GM19397 (cell line): ENCODE measurements around the gene HSD17B2.
"Not testable (repeated sequence)": the region's sequence is repeated elsewhere in the genome, so short reads cannot be mapped to it uniquely, and the experiment has no call there.

Experiments
- ATAC-seq: cut with Tn5 transposase; IDR thresholded peaks from one replicate; pipeline ENCODE4 v1.9.1; 2021; ENCODE audit warnings: mild to moderate bottlenecking, moderate library complexity; ENCODE audit not compliant: unreplicated experiment

Gene HSD17B2

DNA sequence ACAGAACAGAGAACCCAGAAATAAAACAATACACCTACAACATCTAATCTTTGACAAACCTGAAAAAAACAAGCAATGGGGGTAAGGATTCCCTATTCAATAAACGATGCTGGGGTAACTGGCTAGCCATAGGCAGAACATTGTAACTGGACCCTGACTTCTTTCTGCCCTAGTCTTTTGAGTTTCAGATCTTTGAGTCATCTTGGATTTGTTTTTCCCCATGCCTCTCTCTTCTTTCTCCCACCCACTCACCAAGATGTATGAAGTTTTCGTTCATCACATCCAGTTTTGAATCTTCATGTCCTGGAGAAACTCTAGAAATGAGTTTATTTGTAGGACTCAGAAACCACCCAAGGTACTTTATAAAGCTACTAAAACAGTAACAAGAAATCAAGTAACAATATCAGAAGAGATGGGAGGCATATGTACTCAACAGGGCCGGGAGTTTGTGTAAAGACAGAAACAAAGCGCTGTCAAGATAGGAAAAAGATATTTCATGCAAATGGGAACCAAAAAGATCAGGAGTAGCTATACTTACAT is 39.0 kb downstream of the HSD17B2 start:
- ATAC-seq: no peak

DNA sequence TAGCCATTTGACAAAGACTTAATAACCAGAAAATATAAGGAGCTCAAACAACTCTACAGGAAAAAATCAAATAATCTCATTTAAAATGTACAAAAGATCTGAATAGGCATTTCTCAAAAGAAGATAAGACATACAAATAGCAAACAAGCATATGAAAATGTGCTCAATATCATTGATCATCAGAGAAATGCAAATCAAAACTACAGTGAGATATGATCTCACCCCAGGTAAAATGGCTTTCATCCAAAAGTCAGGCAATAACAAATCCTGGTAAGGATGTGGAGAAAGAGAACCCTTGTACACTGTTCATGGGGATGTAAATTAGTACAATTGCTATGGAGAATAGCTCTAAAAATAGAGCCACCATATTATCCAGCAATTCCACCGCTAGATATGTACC is 43.1 kb downstream of the HSD17B2 start:
- no peak for ATAC-seq

DNA sequence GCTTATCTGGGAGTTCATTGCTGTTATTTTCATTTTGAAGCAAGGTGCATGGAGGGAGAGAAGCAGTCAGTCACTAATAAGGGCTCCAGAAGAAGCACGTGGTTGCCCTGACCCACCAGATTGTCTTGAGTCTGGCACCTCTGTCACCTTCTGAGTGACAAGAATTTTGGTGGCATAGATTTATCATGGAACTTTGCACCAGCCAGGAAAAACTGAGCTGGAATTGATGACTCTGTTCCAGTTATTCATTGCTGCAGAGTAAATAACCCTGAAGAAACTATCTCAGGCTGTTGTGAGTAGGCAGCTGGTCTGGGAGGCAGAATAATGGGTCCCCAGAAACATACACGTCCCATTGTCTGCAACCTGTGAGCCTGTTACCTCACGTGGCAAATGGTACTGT is 44.8 kb downstream of the HSD17B2 start:
- no peak for ATAC-seq

DNA sequence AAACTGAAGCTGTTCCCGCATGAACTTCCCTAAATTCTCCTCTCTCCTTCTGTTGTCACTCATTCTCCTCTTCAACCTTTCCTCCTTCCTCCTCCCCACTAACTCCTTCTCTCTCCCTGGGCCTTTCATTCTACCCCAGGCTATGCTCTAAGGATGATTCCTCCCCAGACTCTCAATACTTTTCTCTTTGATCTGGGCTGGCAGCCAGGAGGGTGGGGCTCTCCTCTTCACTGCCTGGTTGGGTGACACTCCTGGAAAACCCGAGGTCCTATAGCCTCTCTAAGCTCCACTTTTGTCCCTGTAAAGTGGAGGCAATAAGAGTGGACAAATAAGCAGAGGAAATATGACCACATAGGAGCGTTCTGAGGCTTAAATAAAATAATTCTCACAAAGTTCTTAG is 46.2 kb downstream of the HSD17B2 start:
- ATAC-seq: no peak

DNA sequence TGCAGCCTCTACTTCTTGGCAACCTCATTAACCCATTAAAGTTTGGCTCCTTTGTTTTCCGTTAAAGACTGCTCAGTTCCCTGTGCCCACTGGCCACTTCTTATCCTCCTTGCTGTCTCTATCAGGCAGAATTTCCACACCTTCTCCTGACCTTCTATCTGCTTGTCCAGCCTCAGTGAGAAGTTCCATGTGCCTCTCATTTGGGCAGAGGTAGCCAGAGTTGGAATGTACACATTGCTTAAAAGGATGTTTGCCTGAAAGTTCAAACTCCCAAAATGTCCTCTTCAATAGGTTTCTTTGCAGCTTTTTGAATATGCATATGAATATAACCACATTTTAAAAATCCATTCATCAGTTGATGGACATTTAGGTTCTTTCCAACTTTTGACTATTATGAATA is 47.0 kb downstream of the HSD17B2 start:
- ATAC-seq: no peak

DNA sequence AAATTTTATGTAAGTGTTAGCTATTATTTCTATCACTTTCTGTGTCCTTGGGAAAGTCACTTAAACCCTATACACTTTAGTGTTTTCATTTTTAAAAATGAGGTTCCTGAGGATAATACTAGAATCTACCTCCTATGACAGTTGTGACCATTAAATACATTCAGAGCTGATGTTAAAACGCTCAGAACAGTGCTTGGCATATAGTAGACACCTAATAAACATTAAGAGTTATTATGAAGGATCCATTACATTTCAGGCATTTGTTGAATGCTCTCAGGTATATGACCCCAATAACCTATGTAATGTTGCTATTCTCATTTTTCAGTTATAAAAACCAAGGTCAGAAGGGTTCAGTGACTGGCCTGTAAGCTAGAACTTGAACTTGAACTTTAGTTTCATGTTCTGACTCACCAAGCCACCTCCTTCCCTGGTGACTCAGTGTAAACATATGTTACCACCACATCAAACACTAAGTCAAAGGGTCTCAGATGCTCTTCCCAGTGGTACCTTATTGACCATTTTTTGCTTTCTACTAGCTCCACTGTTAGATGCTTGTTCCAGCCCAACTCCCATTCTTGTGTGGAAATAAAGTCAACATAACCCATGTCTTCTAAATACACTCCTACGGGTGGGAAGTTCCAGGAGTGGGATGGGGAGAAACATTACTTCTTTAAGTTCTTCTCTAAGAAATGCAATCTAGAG is 47.6 kb downstream of the HSD17B2 start:
- ATAC-seq: no peak

DNA sequence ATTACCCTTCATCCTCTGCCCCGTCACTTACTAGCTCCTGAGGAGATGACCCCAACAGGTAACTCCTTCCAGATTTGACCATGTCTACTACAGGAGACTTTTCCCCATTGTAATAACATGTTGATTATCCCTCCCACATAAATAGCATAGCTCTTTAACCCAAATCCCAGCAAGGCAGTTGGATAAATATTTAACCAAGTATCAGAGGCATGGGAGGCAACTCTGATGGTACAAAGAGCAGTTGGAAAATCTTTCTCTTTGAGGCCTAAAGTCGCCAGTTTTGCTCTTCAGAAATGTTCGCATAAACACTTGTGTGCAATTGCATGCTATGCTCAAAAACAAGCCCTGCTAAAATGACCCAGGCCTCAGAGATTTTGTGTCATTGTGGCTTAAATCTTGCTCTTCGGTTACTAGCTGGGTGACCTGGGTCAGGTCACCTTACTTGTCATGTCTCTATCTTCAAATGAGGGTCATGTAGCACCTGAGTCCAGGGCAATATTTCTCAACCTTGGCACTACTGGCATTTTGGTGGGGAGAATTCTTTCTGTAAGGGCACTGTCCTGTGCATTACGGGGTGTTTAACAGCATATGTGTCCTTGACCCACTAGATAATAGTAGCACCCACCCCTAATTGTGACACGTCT is 48.8 kb downstream of the HSD17B2 start:
- no peak for ATAC-seq

DNA sequence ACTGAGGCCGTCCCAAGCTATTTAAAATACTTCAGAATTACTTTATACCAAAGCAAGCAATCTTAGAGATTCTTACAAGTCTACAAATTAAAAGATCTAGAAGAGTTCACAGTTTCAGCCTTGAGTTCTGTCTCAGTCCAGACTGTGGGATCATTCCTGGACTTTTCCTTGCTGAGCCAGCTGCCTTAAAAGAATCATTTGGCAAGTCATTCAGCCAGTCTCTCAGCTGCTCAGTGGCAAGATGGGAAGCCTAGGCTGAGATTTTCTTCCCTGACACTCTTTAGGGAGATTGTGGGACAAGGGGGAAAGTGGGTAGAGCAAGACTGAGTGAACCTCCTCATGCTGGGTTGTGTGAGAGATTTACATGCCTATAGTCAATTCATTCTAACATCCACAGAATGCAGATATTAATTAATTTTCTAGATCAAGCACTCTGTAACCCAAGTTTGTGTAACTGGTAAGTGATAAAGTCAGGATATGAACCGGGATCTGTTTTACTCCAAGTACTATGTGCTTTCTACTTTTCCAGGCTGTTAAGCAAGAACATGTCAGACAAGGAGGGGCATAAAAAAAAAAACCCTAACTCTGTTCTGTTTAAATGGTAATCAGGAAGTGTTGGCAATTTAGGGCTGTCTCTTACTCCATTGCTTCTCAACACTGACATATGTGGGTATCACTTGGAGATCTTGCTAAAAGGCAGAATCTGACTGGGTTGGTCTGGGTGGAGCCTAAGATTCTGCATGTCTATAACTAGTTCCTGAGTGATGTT is 50.1 kb downstream of the HSD17B2 start:
- no peak for ATAC-seq

DNA sequence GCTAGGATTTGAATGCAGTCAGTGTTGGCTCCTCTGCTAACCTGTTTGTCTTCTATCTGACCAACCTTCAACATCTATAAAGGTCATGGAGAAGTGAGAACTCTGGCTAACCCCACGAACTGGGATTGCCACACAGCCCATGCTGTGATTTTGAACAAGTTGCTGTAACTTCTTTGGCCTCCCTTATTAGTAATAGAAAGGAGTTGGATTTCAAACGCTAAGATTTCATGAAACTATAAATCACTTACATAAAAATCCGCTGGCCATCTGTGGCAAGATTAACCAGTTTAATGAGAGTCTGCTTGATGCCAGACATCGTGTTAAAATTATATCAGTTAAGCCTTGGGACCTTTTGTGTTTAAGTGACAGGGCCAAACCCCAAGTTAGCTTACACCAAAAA is 53.4 kb downstream of the HSD17B2 start:
- ATAC-seq: no peak

DNA sequence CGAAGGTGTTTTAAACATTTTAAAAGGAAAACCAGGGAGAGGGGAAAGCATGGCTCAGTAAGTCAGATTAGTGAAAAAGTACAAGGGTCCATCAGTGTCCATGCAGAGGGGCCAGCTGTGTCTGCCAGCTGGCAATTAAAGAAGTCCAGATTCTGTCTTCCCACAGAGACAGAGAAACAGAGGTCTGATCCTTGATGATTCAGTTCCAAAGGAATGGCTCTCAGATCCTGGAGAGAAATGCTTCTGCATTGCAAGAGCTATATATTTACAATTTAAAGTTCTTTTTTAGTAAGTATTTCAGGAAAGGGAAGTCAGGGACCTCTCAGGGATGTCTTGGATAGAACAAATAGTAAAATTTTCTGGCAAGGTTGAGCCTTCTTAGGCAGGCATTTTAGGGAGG is 56.2 kb downstream of the HSD17B2 start:
- no peak for ATAC-seq

DNA sequence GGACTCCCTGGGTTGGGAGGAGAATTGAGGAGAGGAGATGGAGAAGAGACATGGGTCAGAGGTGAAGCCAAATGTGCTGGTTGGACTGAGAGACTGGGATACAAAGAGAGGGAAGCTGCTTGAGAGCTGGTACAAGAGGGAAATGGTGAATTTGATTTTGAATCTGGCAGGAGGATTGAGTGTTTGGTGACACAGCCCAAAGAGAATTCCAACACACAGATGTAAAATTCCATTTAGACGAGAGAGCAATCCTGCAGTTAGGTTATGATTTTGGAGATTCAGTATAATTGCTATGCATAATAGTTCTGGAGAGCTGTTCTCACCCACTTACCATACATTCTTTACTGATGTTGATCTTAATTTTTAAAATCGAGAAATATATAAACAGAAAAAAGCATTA is 57.7 kb downstream of the HSD17B2 start:
- no peak for ATAC-seq

DNA sequence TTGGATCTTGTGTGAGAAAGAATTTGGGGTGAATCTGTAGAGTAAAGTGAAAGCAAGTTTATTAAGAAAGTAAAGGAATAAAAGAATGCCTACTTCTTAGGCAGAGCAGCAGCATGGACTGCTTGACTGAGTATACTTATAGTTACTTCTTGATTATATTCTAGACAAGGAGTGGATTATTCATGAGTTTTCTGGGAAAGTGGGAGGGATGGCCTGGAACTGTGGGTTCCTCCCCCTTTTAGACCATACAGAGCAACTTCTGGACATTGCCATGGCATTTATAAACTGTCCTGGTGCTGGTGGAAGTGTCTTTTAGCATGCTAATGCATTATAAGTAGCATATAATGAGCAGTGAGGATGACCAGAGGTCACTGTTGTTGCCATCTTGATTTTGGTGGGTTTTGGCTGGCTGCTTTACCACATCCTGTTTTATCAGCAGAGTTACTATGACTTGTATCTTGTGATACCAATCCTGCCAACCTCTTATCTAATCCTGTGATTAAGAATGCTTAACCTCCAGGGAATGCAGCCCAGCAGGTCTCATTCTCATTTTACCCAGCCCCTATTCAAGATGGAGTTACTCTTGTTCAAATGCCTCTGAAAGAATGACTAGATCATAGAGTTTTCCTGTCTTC is 58.7 kb downstream of the HSD17B2 start:
- ATAC-seq: no peak

DNA sequence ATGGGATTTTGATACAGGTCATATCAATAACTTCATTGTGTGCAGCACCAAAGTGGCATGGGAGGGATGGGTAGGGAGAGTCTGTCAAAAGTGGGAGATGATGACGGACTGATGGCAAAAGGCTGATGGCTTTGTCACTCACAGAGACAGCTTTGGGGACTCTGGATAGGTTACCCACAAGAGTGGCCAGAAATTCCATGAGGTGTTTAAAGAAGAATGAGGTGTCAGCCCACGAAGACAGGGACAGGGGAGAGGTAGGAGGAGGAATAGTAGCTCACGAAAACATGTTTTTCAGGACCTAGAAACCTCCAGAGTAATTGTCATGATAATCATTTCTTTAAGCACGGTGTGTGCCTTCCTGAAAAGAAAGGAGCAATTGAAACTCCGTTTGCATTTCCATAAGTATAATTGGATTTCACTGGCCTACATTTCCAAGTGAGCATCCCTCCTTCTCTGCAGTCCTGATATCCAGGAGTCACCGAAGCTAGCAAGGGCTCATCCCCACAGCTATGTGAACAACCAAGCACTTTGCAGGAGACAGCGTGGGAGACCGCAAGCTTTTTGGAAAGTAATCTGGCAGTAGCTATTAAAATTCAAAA is 60.0 kb downstream of the HSD17B2 start:
- no peak for ATAC-seq

DNA sequence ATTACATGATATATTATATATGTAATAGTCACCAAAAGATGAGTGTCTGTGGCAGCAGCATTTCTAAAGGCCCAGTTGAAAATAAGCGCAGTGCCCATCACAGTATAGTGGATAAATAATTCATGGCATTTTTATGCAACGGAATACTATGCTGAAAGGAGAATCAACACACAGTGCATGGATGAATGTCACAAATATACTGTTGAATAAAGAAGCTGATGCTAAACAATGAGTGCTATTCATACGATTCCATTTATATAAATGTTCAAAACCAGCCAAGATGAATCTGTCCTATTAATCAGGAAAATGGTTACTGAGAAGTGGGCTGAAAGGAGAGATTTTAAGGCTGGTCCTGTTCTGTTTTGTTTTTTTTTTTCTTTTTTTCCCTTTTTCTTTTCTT is 61.6 kb downstream of the HSD17B2 start:
- ATAC-seq: no peak

DNA sequence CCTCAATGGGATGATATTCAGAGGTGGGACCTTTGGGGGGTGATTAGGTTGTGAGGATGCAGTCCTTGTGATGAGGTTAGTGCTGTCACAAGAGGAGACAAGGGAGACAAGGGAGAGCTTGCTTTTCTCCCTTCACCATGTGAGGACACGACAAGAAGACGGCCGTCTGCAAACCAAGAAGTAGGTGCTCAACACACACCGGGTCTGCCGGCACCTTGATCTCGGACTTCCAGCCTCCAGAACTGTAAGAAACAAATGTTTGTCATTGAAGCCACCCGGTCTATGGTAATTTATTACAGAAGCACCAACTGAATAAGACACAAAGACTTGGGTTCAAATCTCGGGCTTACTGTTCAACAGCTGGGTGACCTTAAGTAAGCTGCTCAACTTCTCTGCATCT is 70.1 kb downstream of the HSD17B2 start:
- no peak for ATAC-seq

DNA sequence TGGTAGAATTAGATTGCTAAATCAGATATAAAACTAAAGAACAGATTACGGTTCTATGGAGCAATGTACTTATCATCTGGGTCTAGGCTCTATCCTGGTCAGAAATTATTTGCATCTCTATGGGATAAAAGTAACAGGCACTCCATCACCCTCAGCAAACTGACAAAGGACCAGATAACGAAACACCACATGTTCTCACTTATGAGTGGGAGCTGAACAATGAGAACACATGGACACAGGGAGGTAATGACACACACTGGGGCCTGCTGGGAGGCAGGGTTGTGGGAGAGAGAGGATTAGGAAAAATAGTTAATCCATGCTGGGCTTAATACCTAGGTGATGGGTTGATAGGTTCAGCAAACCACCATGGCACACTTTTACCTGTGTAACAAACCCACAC is 73.0 kb downstream of the HSD17B2 start:
- ATAC-seq: no peak

DNA sequence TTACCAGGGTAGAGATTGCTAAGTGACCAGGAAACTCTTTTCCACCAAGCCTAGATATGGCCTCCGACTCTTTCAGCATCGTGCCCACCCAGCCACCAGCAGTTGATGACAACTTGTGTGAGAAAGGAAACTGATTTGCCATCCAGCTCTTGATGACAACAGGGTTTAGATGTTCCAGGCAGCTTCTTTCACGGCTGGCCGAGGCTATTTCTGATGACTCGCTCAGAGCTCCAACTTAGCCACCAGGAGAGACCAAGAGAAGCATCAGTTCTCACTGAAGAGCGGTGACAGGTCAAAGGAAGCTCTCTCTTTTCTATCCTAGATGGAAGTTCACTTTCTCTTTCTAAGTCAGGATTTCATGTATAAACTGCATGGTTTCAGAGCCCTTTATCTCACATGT is 73.7 kb downstream of the HSD17B2 start:
- ATAC-seq: no peak

DNA sequence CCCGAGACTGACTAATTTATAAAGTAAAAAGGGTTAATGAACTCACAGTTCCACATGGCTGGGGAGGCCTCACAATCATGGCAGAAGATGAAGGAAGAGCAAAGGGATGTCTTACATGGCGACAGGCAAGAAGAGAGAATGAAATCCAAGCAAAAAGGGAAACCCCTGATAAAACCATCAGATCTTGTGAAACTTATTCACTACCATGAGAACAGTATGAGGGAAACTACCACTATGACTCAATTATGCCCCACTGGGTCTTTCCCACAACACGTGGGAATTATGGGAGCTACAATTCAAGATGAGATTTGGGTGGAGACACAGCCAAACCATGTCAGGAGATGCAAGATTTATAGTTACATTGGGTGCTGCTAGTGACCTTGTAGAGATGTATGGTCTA is 74.2 kb downstream of the HSD17B2 start:
- not testable (repeated sequence) for ATAC-seq

DNA sequence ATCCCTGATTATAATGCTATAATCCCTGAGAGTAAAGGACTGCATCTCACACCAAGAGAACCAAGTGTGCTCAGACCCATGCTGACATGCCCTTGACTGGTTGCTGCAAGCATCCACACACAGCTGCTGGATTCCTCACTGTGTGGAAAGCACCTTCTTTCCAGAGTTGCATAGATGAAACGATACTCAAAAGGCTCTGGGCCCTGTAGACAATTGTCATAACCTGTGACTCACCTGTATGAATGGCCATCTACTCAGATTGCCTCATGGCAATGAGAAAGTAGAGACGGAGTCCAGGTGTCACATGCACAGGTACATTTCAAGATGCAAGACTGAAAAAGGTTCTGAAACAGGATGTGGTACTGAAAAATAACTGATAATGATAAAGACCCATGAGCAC is 76.9 kb downstream of the HSD17B2 start:
- no peak for ATAC-seq

DNA sequence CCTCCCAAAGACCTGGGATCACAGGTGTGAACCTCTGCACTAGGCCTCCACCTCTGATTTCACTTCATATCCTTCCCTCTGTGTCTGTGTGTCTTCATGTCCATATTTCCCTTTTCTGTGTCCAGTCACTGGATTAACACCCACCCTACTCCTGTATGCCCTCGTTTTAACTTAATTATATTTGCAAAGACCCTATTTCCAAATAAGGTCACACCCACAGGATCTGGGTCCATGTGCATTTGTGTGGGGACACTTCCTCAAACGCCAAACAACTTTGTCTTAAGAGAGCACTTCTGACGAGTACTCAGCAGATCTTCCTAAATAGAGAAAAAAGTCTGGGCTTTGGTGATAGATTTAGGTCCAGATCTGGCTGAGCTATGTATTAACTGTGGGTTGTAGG is 78.7 kb downstream of the HSD17B2 start:
- no peak for ATAC-seq

DNA sequence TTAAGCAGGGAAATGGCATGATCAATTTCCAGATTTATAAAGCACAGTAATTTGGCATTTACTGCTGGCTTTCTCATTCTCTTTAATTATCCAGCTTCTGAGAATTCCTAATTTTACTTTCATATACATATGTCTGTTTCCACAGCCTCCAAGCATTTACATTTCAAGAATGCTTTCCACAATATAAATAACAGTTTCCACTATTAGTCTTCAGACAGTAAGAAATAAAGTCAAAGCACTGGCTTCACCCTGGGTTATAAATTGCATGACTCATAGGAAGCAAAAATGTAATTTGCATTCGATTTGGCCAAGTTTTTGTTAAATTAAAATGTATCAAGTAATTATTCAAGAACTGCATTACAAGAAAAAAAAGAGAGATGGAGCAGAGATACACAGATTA is 81.5 kb downstream of the HSD17B2 start:
- ATAC-seq: no peak
